22Rv1 (cell line): ENCODE results near the gene CEP131.

ENCODE experiments used
- CTCF ChIP-seq: fragments of 450-650 bp; IDR thresholded peaks from 2 replicates; pipeline ENCODE4 v1.5.1; 2017; ENCODE audit warnings: mild to moderate bottlenecking
- ZFX ChIP-seq: fragments of 450-650 bp; IDR thresholded peaks from 2 replicates; pipeline ENCODE4 v1.6.1; 2017; ENCODE audit warnings: antibody characterized with exemption, borderline replicate concordance

- no peak for TF ChIP-seq CTCF
- TF ChIP-seq ZFX = no peak
These were observed 41.9 kb upstream of the CEP131 start for GRCh38 chr17:81264640-81265039.
